Colonic mucosa (tissue), 4 donors: ENCODE results near the gene PSME2. TPM values are rescaled to one million over a fixed set of nuclear protein-coding genes. Genes with fewer than 3 reads are reported as not detected.
"Not testable (repeated sequence)": the region's sequence is repeated elsewhere in the genome, so short reads cannot be mapped to it uniquely, and the experiment has no call there.

ENCODE experiments used
- DNase-seq: peaks from one replicate; pipeline ENCODE4 v3.0.0-alpha.2; 2020
- H3K27ac ChIP-seq: fragments of 200-600 bp; one replicate; pipeline ENCODE4 v1.8.0; 2021
- H3K27me3 ChIP-seq: fragments of 200-600 bp; one replicate; pipeline ENCODE4 v1.8.0; 2021
- H3K36me3 ChIP-seq: fragments of 200-600 bp; one replicate; pipeline ENCODE4 v1.8.0; 2021
- H3K4me1 ChIP-seq: fragments of 200-600 bp; one replicate; pipeline ENCODE4 v1.8.0; 2021; ENCODE audit warnings: mild to moderate bottlenecking
- H3K4me3 ChIP-seq: fragments of 200-600 bp; one replicate; pipeline ENCODE4 v1.8.0; 2021
- H3K9ac ChIP-seq, 2 donors: one replicate each; pipeline ENCODE4 v1.7.0; 2013; ENCODE audit warnings: control low read depth in 2 of 2, low read depth in 2 of 2, low read length in 2 of 2
- H3K9me3 ChIP-seq: fragments of 200-600 bp; one replicate; pipeline ENCODE4 v1.8.0; 2021
- CTCF ChIP-seq: fragments of 200-600 bp; IDR thresholded peaks from one replicate; pipeline ENCODE4 v1.8.0; 2022; ENCODE audit warnings: antibody characterized with exemption, mild to moderate bottlenecking
- intact Hi-C: fragments of 100-400 bp; cut with DNase I; formaldehyde crosslinking; loops from one replicate; pipeline ENCODE4 v1.14.1; 2022
- total RNA-seq, 2 donors: library from RNA; stranded (reverse); fragmentation: NEBNext Ultra II Directional in 1 of 2; extraction: Animal tissue kit (Norgen Biotek cat#: 25700) in 1 of 2; gene quantifications; one replicate each; pipeline ENCODE4 v1.2.1, GENCODE V29; 2021
- donor health status: healthy.
- donor health status: DM: no; HTN: no; CAD: no.
- donor health status: DM: no; HTN: no; CAD: no.

The PSME2 gene
- total RNA-seq, 2 donors from 2014 or later, result 151 to 320 TPM

DNA sequence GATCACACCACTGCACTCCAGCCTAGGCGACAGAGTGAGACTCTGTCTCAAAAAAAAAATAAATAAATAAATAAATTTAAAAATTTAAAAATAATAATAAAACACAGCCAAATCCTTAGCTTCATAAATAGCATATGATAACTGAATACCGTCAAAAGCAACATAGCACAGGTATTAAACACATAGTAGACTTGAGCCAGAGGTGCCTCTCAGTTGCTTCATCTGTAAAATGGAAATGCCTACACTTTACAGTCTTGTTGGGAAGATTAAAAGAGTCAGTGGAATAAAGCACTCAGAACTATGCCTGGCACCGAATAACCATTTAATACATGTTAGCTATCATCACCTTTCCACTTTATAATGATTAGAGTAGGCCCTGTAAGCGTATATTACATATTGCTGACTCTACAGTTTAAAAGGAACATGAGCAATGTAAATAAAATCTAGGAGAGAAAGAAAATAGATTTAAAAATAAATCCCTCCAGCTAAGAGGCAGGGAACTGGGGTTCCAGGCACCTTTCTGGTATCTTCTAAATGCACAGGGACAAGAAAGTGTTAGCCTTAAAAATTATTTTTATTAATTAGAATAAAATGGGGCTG is 39.6 kb downstream of the PSME2 start:
- intact Hi-C loops, result loop anchor here (5.0 kb wide), 1 partner anchor 94 kb away; no protein-coding TSS in a partner anchor
- no peak for DNase-seq
- H3K9ac ChIP-seq, result no peak overlapping the region
- no peak overlapping the region for H3K27ac ChIP-seq
- no peaks in the 10 kb centered on the region for H3K9me3 ChIP-seq
- no peak overlapping the region for H3K4me3 ChIP-seq
- no peak for TF ChIP-seq CTCF
- H3K4me1 ChIP-seq, result no peaks in the 10 kb centered on the region
- H3K27me3 ChIP-seq, result no peaks in the 10 kb centered on the region
- no peaks in the 10 kb centered on the region for H3K36me3 ChIP-seq

GRCh38 chr14:24105609-24106239 is 40.7 kb downstream of the PSME2 start:
- H3K4me1 ChIP-seq, DNase-seq, H3K9ac ChIP-seq, H3K27ac ChIP-seq, H3K36me3 ChIP-seq, H3K9me3 ChIP-seq, H3K4me3 ChIP-seq, H3K27me3 ChIP-seq: not testable (repeated sequence)
- intact Hi-C loops, result loop anchor here (5.0 kb wide), 1 partner anchor 93 kb away; no protein-coding TSS in a partner anchor

GRCh38 chr14:24103451-24103850 is 43.0 kb downstream of the PSME2 start:
- no peak for TF ChIP-seq CTCF
- peaks cover 5% of the 10 kb centered on the region for H3K36me3 ChIP-seq
- H3K4me1 ChIP-seq, result no peaks in the 10 kb centered on the region
- no peak overlapping the region for H3K27ac ChIP-seq
- H3K9me3 ChIP-seq, result no peaks in the 10 kb centered on the region
- DNase-seq, result no peak
- H3K4me3 ChIP-seq, result no peak overlapping the region
- intact Hi-C loops, result no loop called here
- no peaks in the 10 kb centered on the region for H3K27me3 ChIP-seq
- no peak overlapping the region for H3K9ac ChIP-seq

GRCh38 chr14:24102357-24103048 is 43.9 kb downstream of the PSME2 start:
- DNase-seq, result no peak
- intact Hi-C loops, result no loop called here

GRCh38 chr14:24100982-24101494 is 45.4 kb downstream of the PSME2 start:
- no peak overlapping the region for H3K4me3 ChIP-seq
- peaks cover 10% of the 10 kb centered on the region for H3K36me3 ChIP-seq
- no peak overlapping the region for H3K9ac ChIP-seq
- intact Hi-C loops, result no loop called here
- DNase-seq, result no peak
- no peaks in the 10 kb centered on the region for H3K9me3 ChIP-seq
- no peaks in the 10 kb centered on the region for H3K27me3 ChIP-seq
- H3K27ac ChIP-seq, result no peak overlapping the region
- H3K4me1 ChIP-seq, result no peaks in the 10 kb centered on the region
- no peak for TF ChIP-seq CTCF

More at GRCh38 chr14:24102357-24103048, 43.9 kb downstream of the PSME2 start:
- no peak overlapping the region for H3K27ac ChIP-seq
- H3K4me3 ChIP-seq, result no peak overlapping the region
- H3K9ac ChIP-seq, result no peak overlapping the region
- H3K9me3 ChIP-seq, result no peaks in the 10 kb centered on the region
- no peaks in the 10 kb centered on the region for H3K4me1 ChIP-seq
- H3K36me3 ChIP-seq, result peaks cover 10% of the 10 kb centered on the region
- H3K27me3 ChIP-seq, result no peaks in the 10 kb centered on the region
- TF ChIP-seq CTCF, result no peak
